ENCODE data around the gene MAP3K13. TPM values are rescaled to one million over a fixed set of nuclear protein-coding genes. Genes with fewer than 3 reads are reported as not detected.

MAP3K13 gene
- total and polyA plus RNA-seq, 11 donors, result 4.8 to 18.5 (median 11.0) TPM

DNA sequence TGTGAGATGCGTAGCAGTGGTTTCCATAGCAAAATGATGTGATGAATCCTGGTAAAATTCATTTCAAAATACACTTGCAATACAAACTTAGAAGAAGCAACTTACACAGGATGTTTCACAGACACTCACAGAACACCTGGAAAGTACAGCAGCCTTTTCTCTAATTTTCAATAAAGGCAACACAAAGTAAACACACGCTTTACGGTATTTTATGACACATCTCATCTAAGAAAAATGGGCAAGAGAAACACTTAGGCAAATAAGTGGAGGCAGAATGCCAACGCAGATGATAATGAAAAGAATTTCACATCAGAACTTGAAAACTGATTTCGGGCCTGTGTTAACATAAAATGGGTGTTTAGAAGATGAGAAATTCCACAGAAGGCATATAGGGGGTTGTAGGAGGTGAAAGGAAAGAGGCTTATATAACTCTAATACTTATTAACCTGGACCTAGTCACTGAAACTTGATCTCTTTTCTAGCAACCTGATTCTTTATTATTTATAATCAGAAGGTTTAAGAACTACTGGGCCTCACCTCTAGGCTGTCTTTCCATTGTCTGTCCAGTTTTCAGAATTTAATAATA is 25.6 kb upstream of the MAP3K13 start:
- TF ChIP-seq, protein P1, sequence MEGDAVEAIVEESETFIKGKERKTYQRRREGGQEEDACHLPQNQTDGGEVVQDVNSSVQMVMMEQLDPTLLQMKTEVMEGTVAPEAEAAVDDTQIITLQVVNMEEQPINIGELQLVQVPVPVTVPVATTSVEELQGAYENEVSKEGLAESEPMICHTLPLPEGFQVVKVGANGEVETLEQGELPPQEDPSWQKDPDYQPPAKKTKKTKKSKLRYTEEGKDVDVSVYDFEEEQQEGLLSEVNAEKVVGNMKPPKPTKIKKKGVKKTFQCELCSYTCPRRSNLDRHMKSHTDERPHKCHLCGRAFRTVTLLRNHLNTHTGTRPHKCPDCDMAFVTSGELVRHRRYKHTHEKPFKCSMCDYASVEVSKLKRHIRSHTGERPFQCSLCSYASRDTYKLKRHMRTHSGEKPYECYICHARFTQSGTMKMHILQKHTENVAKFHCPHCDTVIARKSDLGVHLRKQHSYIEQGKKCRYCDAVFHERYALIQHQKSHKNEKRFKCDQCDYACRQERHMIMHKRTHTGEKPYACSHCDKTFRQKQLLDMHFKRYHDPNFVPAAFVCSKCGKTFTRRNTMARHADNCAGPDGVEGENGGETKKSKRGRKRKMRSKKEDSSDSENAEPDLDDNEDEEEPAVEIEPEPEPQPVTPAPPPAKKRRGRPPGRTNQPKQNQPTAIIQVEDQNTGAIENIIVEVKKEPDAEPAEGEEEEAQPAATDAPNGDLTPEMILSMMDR (IDR thresholded peaks at IDR 0.05), result no peak
- TF ChIP-seq POLR2A (IDR thresholded peaks at IDR 0.05), result no peak
- ATAC-seq (no peak), DNase-seq (no peak)
- Histone ChIP-seq H3K4me3 (no peak overlapping the region), H3K36me3 (no peaks in the 10 kb centered on the region), H3K27ac (no peak overlapping the region), H3K9me3 (no peaks in the 10 kb centered on the region), H3K27me3 (no peaks in the 10 kb centered on the region), H3K4me1 (peaks cover 0 to 12% (median 0%) of the 10 kb centered on the region in 12 donors)
- WGBS, 4 donors, result 86 to 92% (median 91%) methylated on average over 5 of the region's 5 CpGs
- intact Hi-C loops (cut with DNase I), result no loop called here

DNA sequence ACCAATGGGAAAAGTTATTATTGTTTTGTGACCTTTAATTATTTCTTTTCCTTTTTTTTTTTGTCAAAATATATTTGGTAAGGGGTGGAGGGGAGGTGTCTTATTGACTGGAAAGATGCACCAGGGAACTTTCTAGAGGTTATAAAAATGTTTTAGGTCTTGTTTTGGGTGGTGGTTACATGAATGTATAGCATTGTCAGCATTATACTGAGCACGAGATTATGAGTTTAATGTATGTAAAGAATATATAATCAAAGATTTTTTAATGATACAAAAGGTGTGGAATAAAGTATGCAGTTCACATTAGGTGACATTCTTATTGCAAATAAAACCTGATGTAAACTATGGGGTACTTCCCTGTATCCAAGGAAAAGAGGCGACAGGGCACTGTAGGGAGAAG is 23.0 kb upstream of the MAP3K13 start:
- Histone ChIP-seq H3K36me3 (no peaks in the 10 kb centered on the region), H3K27ac (no peak overlapping the region), H3K27me3 (no peaks in the 10 kb centered on the region), H3K4me1 (peaks cover 0 to 20% (median 0%) of the 10 kb centered on the region in 12 donors), H3K9me3 (no peaks in the 10 kb centered on the region), H3K4me3 (no peak overlapping the region)
- 90 to 98% (median 95%) methylated on average over 2 of the region's 2 CpGs for WGBS, 4 donors
- no peak for ATAC-seq
- DNase-seq, result no peak
- intact Hi-C loops (cut with DNase I), result no loop called here
- no peak for TF ChIP-seq POLR2A (IDR thresholded peaks at IDR 0.05)
- TF ChIP-seq, protein P1 (IDR thresholded peaks at IDR 0.05), result no peak

DNA sequence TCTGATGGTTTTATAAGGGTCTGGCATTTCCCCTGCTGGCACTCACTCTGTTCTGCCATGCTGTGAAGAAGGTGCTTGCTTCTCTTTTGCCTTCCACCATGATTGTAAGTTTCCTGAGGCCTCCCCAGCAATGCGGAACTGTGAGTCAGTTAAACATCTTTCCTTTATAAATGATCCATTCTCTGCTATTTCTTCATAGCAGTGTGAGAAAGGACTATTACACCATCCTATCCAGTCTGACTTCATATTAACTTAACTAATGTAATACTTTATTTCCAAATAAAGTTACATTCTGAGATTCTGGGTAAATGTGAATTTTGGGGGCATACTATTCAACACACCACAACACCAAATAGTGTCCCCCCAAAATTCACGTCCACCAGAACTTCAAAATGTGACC is 22.2 kb upstream of the MAP3K13 start:
- H3K36me3 ChIP-seq, result no peaks in the 10 kb centered on the region
- no peak for ATAC-seq
- no peaks in the 10 kb centered on the region for H3K9me3 ChIP-seq
- no peak for DNase-seq
- peaks cover 0 to 20% (median 0%) of the 10 kb centered on the region in 12 donors for H3K4me1 ChIP-seq
- no peak overlapping the region for H3K27ac ChIP-seq
- intact Hi-C loops (cut with DNase I), result no loop called here
- no peak overlapping the region for H3K4me3 ChIP-seq
- H3K27me3 ChIP-seq, result no peaks in the 10 kb centered on the region
- TF ChIP-seq, protein P1 (IDR thresholded peaks at IDR 0.05), result no peak
- no peak for TF ChIP-seq POLR2A (IDR thresholded peaks at IDR 0.05)
- 92 to 97% (median 96%) methylated on average over 2 of the region's 2 CpGs for WGBS, 4 donors

DNA sequence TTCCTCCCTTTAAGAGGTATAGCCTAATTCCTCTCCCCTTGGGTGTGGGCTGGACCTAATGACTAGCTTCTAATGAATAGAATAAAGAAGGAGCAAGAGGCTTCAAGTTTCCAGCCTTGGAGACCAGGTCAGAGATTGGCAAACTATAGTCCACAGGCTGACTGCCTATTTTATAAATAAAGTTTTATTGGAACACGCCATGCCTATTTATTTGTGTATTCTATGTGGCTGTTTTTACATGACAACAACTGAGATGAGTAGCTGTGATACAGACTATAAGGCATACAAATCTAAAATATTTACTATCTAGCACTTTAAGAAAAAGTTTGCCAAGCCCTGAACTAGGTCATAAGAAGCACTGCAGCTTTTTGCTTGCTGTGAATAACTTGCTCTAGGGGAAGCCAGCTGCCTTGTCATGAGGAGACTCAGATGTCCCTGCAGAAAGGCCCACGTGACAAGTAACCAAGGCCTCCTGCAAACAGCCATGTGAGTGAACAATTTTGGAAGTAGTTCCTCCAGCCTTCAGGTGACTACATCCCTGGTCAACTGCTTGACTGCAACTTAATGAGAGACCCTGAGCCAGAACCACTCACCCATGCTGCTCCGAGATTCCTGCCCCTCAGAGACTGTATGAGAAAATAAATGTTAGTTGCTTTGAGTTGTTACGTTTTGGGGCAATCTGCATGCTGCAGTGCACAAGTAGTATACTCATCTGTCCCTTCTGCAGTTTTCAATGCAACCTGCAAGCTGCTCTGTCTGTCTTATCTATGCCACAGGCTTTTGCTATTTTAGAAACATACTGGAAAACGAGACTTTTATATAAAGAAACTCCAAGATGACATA is 21.1 kb upstream of the MAP3K13 start:
- DNase-seq (peak in 1 of 5 donors; percentile 32), ATAC-seq (peak in 3 of 4 donors; percentile 60 to 64 (median 61))
- H3K36me3 ChIP-seq, result no peaks in the 10 kb centered on the region
- H3K4me1 ChIP-seq, result peaks cover 0 to 20% (median 0%) of the 10 kb centered on the region in 12 donors
- H3K4me3 ChIP-seq, result no peak overlapping the region
- intact Hi-C loops (cut with DNase I), result no loop called here
- no peak for TF ChIP-seq POLR2A (IDR thresholded peaks at IDR 0.05)
- TF ChIP-seq, protein P1 (IDR thresholded peaks at IDR 0.05), result no peak
- 65 to 79% (median 71%) methylated on average over 5 of the region's 5 CpGs for WGBS, 4 donors
- no peaks in the 10 kb centered on the region for H3K9me3 ChIP-seq
- H3K27me3 ChIP-seq, result no peaks in the 10 kb centered on the region
- peak overlapping the region in 1 of 12 donors; percentile 13 for H3K27ac ChIP-seq
